ENCODE measurements around the gene KYAT1. TPM values are rescaled to one million over a fixed set of nuclear protein-coding genes. Genes with fewer than 3 reads are reported as not detected.

The KYAT1 gene
- total RNA-seq, 1 experiment from 2014 or later: 14.6 TPM

DNA sequence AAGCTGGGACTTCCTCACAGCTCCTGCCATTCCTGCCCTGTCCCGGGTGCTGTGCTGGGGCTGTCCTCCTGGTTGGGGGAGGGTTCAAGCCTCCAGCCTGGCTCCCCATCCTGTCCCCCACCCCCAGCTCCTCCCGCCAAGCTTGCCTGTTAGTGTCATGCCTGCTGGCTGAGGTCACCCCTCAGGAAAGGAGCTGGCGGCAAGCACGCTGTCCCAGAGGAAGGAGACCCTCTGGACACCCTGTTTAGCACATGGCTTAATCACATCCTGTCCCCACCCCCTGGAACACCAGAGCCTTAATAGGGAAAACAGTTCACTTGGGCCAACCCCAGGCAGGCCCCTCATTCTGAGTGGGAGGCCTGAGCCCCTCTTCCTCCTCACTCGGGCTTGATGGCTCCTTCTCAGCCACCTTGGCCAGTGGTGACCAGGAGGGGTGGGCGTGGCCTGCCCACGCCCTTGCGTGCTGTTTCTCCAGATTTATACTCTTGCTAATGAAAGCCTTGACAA, 29.8 kb upstream of the KYAT1 start:
- TF ChIP-seq, protein P1, sequence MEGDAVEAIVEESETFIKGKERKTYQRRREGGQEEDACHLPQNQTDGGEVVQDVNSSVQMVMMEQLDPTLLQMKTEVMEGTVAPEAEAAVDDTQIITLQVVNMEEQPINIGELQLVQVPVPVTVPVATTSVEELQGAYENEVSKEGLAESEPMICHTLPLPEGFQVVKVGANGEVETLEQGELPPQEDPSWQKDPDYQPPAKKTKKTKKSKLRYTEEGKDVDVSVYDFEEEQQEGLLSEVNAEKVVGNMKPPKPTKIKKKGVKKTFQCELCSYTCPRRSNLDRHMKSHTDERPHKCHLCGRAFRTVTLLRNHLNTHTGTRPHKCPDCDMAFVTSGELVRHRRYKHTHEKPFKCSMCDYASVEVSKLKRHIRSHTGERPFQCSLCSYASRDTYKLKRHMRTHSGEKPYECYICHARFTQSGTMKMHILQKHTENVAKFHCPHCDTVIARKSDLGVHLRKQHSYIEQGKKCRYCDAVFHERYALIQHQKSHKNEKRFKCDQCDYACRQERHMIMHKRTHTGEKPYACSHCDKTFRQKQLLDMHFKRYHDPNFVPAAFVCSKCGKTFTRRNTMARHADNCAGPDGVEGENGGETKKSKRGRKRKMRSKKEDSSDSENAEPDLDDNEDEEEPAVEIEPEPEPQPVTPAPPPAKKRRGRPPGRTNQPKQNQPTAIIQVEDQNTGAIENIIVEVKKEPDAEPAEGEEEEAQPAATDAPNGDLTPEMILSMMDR (conservative IDR thresholded peaks at IDR 0.05): no peak
- H3K27ac Mint-ChIP-seq: peak overlapping the region; percentile 80 to 99 (median 94); a peak in 5 of 7 replicates

More for the DNA sequence above, 29.8 kb upstream of the KYAT1 start:
- WGBS (ENCODE audit: extremely low coverage, insufficient read length, low lambda C conversion rate): no CpG with 5 or more reads among the region's 8 CpGs
- no peaks in the 10 kb centered on the region for H3K27me3 ChIP-seq (ENCODE audit: insufficient read depth, low read length)
- H3K9ac ChIP-seq (ENCODE audit: extremely low read depth, insufficient read length, low read length): no peak overlapping the region
- H3K27ac ChIP-seq (ENCODE audit: insufficient read length, low read depth, low read length): peak overlapping the region; percentile 3
- no peak overlapping the region for H3K4me2 ChIP-seq (ENCODE audit: insufficient read depth, insufficient read length, low read length)
- no peak overlapping the region for H4K91ac ChIP-seq (ENCODE audit: insufficient read length, low read depth, low read length)
- no peak overlapping the region for H4K5ac ChIP-seq (ENCODE audit: insufficient read length, low read depth, low read length)
- no peak overlapping the region for H2BK15ac ChIP-seq (ENCODE audit: low read depth, low read length)
- peak; percentile 62 for DNase-seq
- Mint-ChIP-seq H3K4me3 (peak overlapping the region in 1 of 2 experiments; percentile 48; a peak in 1 of 5 replicates), H3K36me3 (ENCODE audit: insufficient read depth in 1 of 3, low read depth in 3 of 3) (peaks cover 47 to 78% (median 57%) of the 10 kb centered on the region in 3 experiments), H3K9me3 (no peaks in the 10 kb centered on the region), H3K4me1 (peaks cover 29 to 30% of the 10 kb centered on the region in 2 experiments), H3K27me3 (ENCODE audit: low read depth) (peaks cover 2% of the 10 kb centered on the region; the same call in 1 of the 2 replicates)
- no peak overlapping the region for H2BK5ac ChIP-seq (ENCODE audit: insufficient read length, low read length)
- H2AFZ ChIP-seq (ENCODE audit: low read length): no peak overlapping the region
- H3K23ac ChIP-seq (ENCODE audit: insufficient read length, low read depth, low read length): no peak overlapping the region
- no peaks in the 10 kb centered on the region for H3K23me2 ChIP-seq (ENCODE audit: insufficient read length, low read depth, low read length, poor library complexity, severe bottlenecking)
- no peak overlapping the region for H3K18ac ChIP-seq (ENCODE audit: insufficient read length, low read depth, low read length)
- peak overlapping the region; percentile 67 for H3K14ac ChIP-seq (ENCODE audit: insufficient read depth, low read length)
- H4K8ac ChIP-seq (replicated peaks; ENCODE audit: insufficient read length, low read depth, low read length): no peak overlapping the region
- peaks cover 5% of the 10 kb centered on the region; the same call in 1 of the 2 replicates for H3K4me1 ChIP-seq (ENCODE audit: insufficient read depth, low read length)
- H2BK12ac ChIP-seq (ENCODE audit: insufficient read length, low read depth, low read length): no peak overlapping the region
- H4K20me1 ChIP-seq (ENCODE audit: control insufficient read depth, insufficient read depth, insufficient read length): no peaks in the 10 kb centered on the region
- H3K4ac ChIP-seq (ENCODE audit: low read depth, low read length): no peak overlapping the region
- no peak overlapping the region for H2AK5ac ChIP-seq (ENCODE audit: insufficient read length, low read length)
- peaks cover 7% of the 10 kb centered on the region for H3K79me1 ChIP-seq (ENCODE audit: insufficient read depth, low read depth, low read length, poor library complexity, severe bottlenecking)
- H3K56ac ChIP-seq (ENCODE audit: insufficient read length, low read depth, low read length): no peak overlapping the region
- no peak overlapping the region for H2BK120ac ChIP-seq (ENCODE audit: low read depth, low read length, poor library complexity, severe bottlenecking)
- H3K9me3 ChIP-seq (ENCODE audit: control insufficient read depth, low read depth, low read length): no peaks in the 10 kb centered on the region
- H3K79me2 ChIP-seq (ENCODE audit: insufficient read depth, low read length): peaks cover 7% of the 10 kb centered on the region; the same call in 1 of the 2 replicates
- H2BK20ac ChIP-seq (ENCODE audit: low read depth, low read length, poor library complexity, severe bottlenecking): no peak overlapping the region
- no peak overlapping the region for H3T11ph ChIP-seq (ENCODE audit: low read length)
